HEK293 (cell line): ENCODE measurements around the gene TLE3.

ENCODE experiments used
- CTCF ChIA-PET: fragments of 350-600 bp; formaldehyde crosslinking; extraction: SDS; loops from one replicate; lab custom pipeline; 2021; ENCODE audit warnings: antibody characterized with exemption; lab: Yijun Ruan, JAX
- POLR2A ChIA-PET: fragments of 300-600 bp; formaldehyde crosslinking; extraction: SDS; loops from one replicate; lab custom pipeline; 2020; ENCODE audit warnings: antibody characterized with exemption, inconsistent platforms; lab: Yijun Ruan, JAX
- H3K27ac ChIP-seq: fragments of 200-500 bp; sonication (Bioruptor generic); 2 replicates; pipeline ENCODE4 v1.5.1; 2014; ENCODE audit warnings: low read depth, low read length, control low read depth, inconsistent platforms; ENCODE audit errors: extremely low read depth
- H3K36me3 ChIP-seq, 2 experiments: fragments of 200-500 bp in 1 of 2; sonication (Bioruptor generic) in 1 of 2; 1 replicate in 1 of 2; 2 replicates in 1 of 2; pipeline ENCODE4 v1.5.1; 2014 to 2017; ENCODE audit warnings: inconsistent platforms in 2 of 2, low read length in 2 of 2; ENCODE audit not compliant: control insufficient read depth in 2 of 2, insufficient read depth in 1 of 2
- H3K4me1 ChIP-seq: fragments of 200-500 bp; sonication (Bioruptor generic); 2 replicates; pipeline ENCODE4 v1.5.1; 2014; ENCODE audit warnings: mild to moderate bottlenecking, low read length, inconsistent platforms; ENCODE audit not compliant: control insufficient read depth, insufficient read depth
- H3K4me3 ChIP-seq: 2 replicates; pipeline ENCODE4 v1.5.1; 2011; ENCODE audit warnings: low read depth, mild to moderate bottlenecking, control low read depth, low read length, moderate library complexity
- H3K9me3 ChIP-seq: fragments of 200-500 bp; sonication (Bioruptor generic); 2 replicates; pipeline ENCODE4 v1.5.1; 2014; ENCODE audit warnings: low read depth, low read length, inconsistent platforms; ENCODE audit not compliant: control insufficient read depth, insufficient read depth
- HIC1 ChIP-seq: fragments of 450-650 bp; formaldehyde crosslinking; IDR thresholded peaks from 2 replicates; pipeline ENCODE4 v1.5.1; 2016; ENCODE audit warnings: missing biosample characterization, missing genetic modification characterization
- KLF10 ChIP-seq: fragments of 450-650 bp; IDR thresholded peaks from 2 replicates; pipeline ENCODE4 v1.5.1; 2018; ENCODE audit warnings: missing biosample characterization, mild to moderate bottlenecking, missing genetic modification characterization
- OVOL3 ChIP-seq: fragments of 450-650 bp; formaldehyde crosslinking; IDR thresholded peaks from 2 replicates; pipeline ENCODE4 v1.5.1; 2016; ENCODE audit warnings: missing biosample characterization, missing genetic modification characterization
- PRDM1 ChIP-seq: fragments of 450-650 bp; formaldehyde crosslinking; IDR thresholded peaks from 2 replicates; pipeline ENCODE4; 2016; ENCODE audit warnings: missing biosample characterization, missing genetic modification characterization
- REST ChIP-seq: fragments of 450-650 bp; formaldehyde crosslinking; IDR thresholded peaks from 2 replicates; pipeline ENCODE4 v1.5.1; 2016; ENCODE audit warnings: missing biosample characterization, missing genetic modification characterization
- SP3 ChIP-seq: fragments of 450-650 bp; formaldehyde crosslinking; IDR thresholded peaks from 2 replicates; pipeline ENCODE4 v1.5.1; 2016; ENCODE audit warnings: missing biosample characterization, missing genetic modification characterization
- ZBTB17 ChIP-seq: fragments of 450-650 bp; formaldehyde crosslinking; IDR thresholded peaks from 2 replicates; pipeline ENCODE4 v1.5.1; 2016; ENCODE audit warnings: missing biosample characterization, missing genetic modification characterization
- ZBTB20 ChIP-seq: fragments of 450-650 bp; formaldehyde crosslinking; IDR thresholded peaks from 2 replicates; pipeline ENCODE4 v1.5.1; 2016; ENCODE audit warnings: missing biosample characterization, missing genetic modification characterization
- ZFP3 ChIP-seq: fragments of 450-650 bp; formaldehyde crosslinking; IDR thresholded peaks from 2 replicates; pipeline ENCODE4 v1.5.1; 2016; ENCODE audit warnings: low read depth, missing biosample characterization, missing genetic modification characterization
- ZNF24 ChIP-seq: fragments of 450-650 bp; formaldehyde crosslinking; IDR thresholded peaks from 2 replicates; pipeline ENCODE4 v1.5.1; 2016; ENCODE audit warnings: missing biosample characterization, missing genetic modification characterization
- ZNF280C ChIP-seq: fragments of 450-650 bp; formaldehyde crosslinking; IDR thresholded peaks from 2 replicates; pipeline ENCODE4 v1.5.1; 2016; ENCODE audit warnings: missing biosample characterization, missing genetic modification characterization
- ZNF366 ChIP-seq: fragments of 450-650 bp; formaldehyde crosslinking; conservative IDR thresholded peaks from 2 replicates; pipeline ENCODE4 v1.5.1; 2016; ENCODE audit warnings: missing biosample characterization, missing genetic modification characterization
- ZNF37A ChIP-seq: fragments of 450-650 bp; IDR thresholded peaks from 2 replicates; pipeline ENCODE4 v1.5.1; 2018; ENCODE audit warnings: missing biosample characterization, missing genetic modification characterization
- ZNF398 ChIP-seq: fragments of 450-650 bp; formaldehyde crosslinking; IDR thresholded peaks from 2 replicates; pipeline ENCODE4 v1.5.1; 2017; ENCODE audit warnings: missing biosample characterization, missing genetic modification characterization
- ZNF473 ChIP-seq: fragments of 450-650 bp; formaldehyde crosslinking; IDR thresholded peaks from 2 replicates; pipeline ENCODE4 v1.5.1; 2017; ENCODE audit warnings: missing biosample characterization, missing genetic modification characterization
- ZNF768 ChIP-seq: fragments of 450-650 bp; formaldehyde crosslinking; IDR thresholded peaks from 2 replicates; pipeline ENCODE4 v1.5.1; 2018; ENCODE audit warnings: missing biosample characterization, mild to moderate bottlenecking, missing genetic modification characterization
- ZNF843 ChIP-seq: fragments of 450-650 bp; formaldehyde crosslinking; IDR thresholded peaks from 2 replicates; pipeline ENCODE4 v1.5.1; 2016; ENCODE audit warnings: missing biosample characterization, missing genetic modification characterization
- ZSCAN23 ChIP-seq: fragments of 450-650 bp; formaldehyde crosslinking; IDR thresholded peaks from 2 replicates; pipeline ENCODE4 v1.5.1; 2016; ENCODE audit warnings: missing biosample characterization, missing genetic modification characterization
- ZSCAN30 ChIP-seq: fragments of 450-650 bp; IDR thresholded peaks from 2 replicates; pipeline ENCODE4 v1.5.1; 2018; ENCODE audit warnings: missing biosample characterization, mild to moderate bottlenecking, missing genetic modification characterization, moderate library complexity
- ZSCAN4 ChIP-seq: fragments of 450-650 bp; formaldehyde crosslinking; IDR thresholded peaks from 2 replicates; pipeline ENCODE4 v1.5.1; 2017; ENCODE audit warnings: missing biosample characterization, missing genetic modification characterization

TLE3 gene

GRCh38 chr15:70083946-70084345 is 13.8 kb downstream of the TLE3 start:
- peaks cover 19% of the 10 kb centered on the region for H3K4me1 ChIP-seq
- H3K36me3 ChIP-seq: peaks cover 67 to 96% of the 10 kb centered on the region in 2 experiments
- CTCF ChIA-PET: interaction anchor here (0.7 kb wide), 1 partner anchor 103 kb away, joined by 3 read pairs; no protein-coding TSS in a partner anchor
- TF ChIP-seq ZSCAN30 (tag by site-specific recombination) (no peak), ZNF768 (tag by site-specific recombination) (peak; percentile 73; the same call in 1 of the 2 replicates)
- POLR2A ChIA-PET: no interaction called here
- no peak overlapping the region for H3K27ac ChIP-seq
- H3K4me3 ChIP-seq: no peak overlapping the region
- no peaks in the 10 kb centered on the region for H3K9me3 ChIP-seq

GRCh38 chr15:70083418-70083817 is 14.3 kb downstream of the TLE3 start:
- Histone ChIP-seq H3K4me1 (peaks cover 20% of the 10 kb centered on the region), H3K27ac (no peak overlapping the region), H3K9me3 (no peaks in the 10 kb centered on the region), H3K36me3 (peaks cover 71 to 98% of the 10 kb centered on the region in 2 experiments), H3K4me3 (no peak overlapping the region)
- POLR2A ChIA-PET: interaction anchor here (1.1 kb wide), 1 partner anchor 16 kb away, joined by 3 read pairs; no protein-coding TSS in a partner anchor
- TF ChIP-seq ZNF280C (no peak), ZNF398 (peak; percentile 37; the same call in 1 of the 2 replicates), ZBTB17 (tag by site-specific recombination) (no peak)
- CTCF ChIA-PET: interaction anchor here (0.7 kb wide), 1 partner anchor 103 kb away, joined by 3 read pairs; no protein-coding TSS in a partner anchor

- Histone ChIP-seq H3K4me3 (no peak overlapping the region), H3K36me3 (peaks cover 67 to 98% of the 10 kb centered on the region in 2 experiments), H3K9me3 (no peaks in the 10 kb centered on the region), H3K4me1 (peaks cover 13% of the 10 kb centered on the region), H3K27ac (no peak overlapping the region)
- ChIA-PET POLR2A (interaction anchor here (0.6 to 1.1 kb wide), 3 partner anchors 10 to 369 kb away, joined by 3 to 9 read pairs (median 3); no protein-coding TSS in a partner anchor), CTCF (interaction anchor here (0.6 to 1.0 kb wide), 2 partner anchors 18 to 348 kb away, joined by 3 to 5 read pairs; no protein-coding TSS in a partner anchor)
- TF ChIP-seq PRDM1 (tag by site-specific recombination): no peak
- no peak for TF ChIP-seq SP3 (tag by site-specific recombination)
- TF ChIP-seq ZSCAN23: no peak
- TF ChIP-seq KLF10 (tag by site-specific recombination): no peak
- no peak for TF ChIP-seq ZFP3
- no peak for TF ChIP-seq ZNF37A (tag by site-specific recombination)
- no peak for TF ChIP-seq ZNF366 (tag by site-specific recombination)
- no peak for TF ChIP-seq ZNF843 (tag by site-specific recombination)
- TF ChIP-seq ZNF24: no peak
- TF ChIP-seq HIC1 (tag by site-specific recombination): no peak
- no peak for TF ChIP-seq OVOL3 (tag by site-specific recombination)
- TF ChIP-seq REST: no peak
- TF ChIP-seq ZBTB20 (tag by site-specific recombination): no peak
- TF ChIP-seq ZNF473: no peak
- no peak for TF ChIP-seq ZSCAN4 (tag by site-specific recombination)
These were observed 15.3 kb downstream of the TLE3 start for GRCh38 chr15:70082281-70082900.
